Keratinocyte (primary cell): ENCODE data around the gene RDX. TPM values are rescaled to one million over a fixed set of nuclear protein-coding genes. Genes with fewer than 3 reads are reported as not detected.

Experiments used
- DNase-seq: peaks from one replicate; pipeline ENCODE4 v3.0.0-alpha.2; 2011; ENCODE audit warnings: low read depth, missing footprints, low spot score
- FAIRE-seq: peaks from 2 replicates; lab custom pipeline; 2011; peaks lifted over from hg19 to GRCh38; lab: Jason Lieb, UNC
- H2AFZ ChIP-seq: 2 replicates; pipeline ENCODE4 v1.6.0; 2012; ENCODE audit warnings: low read length, control low read depth, inconsistent platforms; ENCODE audit not compliant: control insufficient read depth
- H3K27ac ChIP-seq: 2 replicates; pipeline ENCODE4 v1.5.1; 2011; ENCODE audit warnings: low read length; ENCODE audit not compliant: control insufficient read depth, insufficient read depth
- H3K27me3 ChIP-seq: 3 replicates; pipeline ENCODE4 v1.6.0; 2011; ENCODE audit warnings: low read length; ENCODE audit not compliant: control insufficient read depth, insufficient read depth; ENCODE audit errors: extremely low read depth
- H3K36me3 ChIP-seq, 2 experiments: 2 replicates in 1 of 2; 3 replicates in 1 of 2; pipeline ENCODE4 v1.5.1; 2011; ENCODE audit warnings: low read length in 2 of 2, mild to moderate bottlenecking in 1 of 2; ENCODE audit not compliant: control insufficient read depth in 2 of 2, insufficient read depth in 2 of 2; ENCODE audit errors: extremely low read depth in 1 of 2
- H3K4me1 ChIP-seq: 3 replicates; pipeline ENCODE4 v1.5.1; 2011; ENCODE audit warnings: low read length; ENCODE audit not compliant: control insufficient read depth, insufficient read depth; ENCODE audit errors: extremely low read depth
- H3K4me2 ChIP-seq: 3 replicates; pipeline ENCODE4 v1.6.0; 2011; ENCODE audit warnings: low read depth, low read length; ENCODE audit not compliant: control insufficient read depth, insufficient read depth; ENCODE audit errors: extremely low read depth
- H3K4me3 ChIP-seq, 3 experiments: fragments of 200-600 bp in 1 of 3; sonication (generic) in 1 of 3; 2 replicates in 2 of 3; 3 replicates in 1 of 3; pipeline ENCODE4 v1.5.1; 2011 to 2016; ENCODE audit warnings: low read length in 3 of 3, mild to moderate bottlenecking in 3 of 3, control low read depth in 2 of 3, inconsistent platforms in 1 of 3, low read depth in 1 of 3, mixed read lengths in 1 of 3, mixed run types in 1 of 3, moderate library complexity in 1 of 3; ENCODE audit not compliant: control insufficient read depth in 2 of 3, insufficient read depth in 2 of 3; ENCODE audit errors: extremely low read depth in 1 of 3
- H3K79me2 ChIP-seq: 2 replicates; pipeline ENCODE4 v1.6.0; 2012; ENCODE audit warnings: low read length; ENCODE audit not compliant: control insufficient read depth, insufficient read depth
- H3K9ac ChIP-seq: 3 replicates; pipeline ENCODE4 v1.6.0; 2011; ENCODE audit warnings: low read length; ENCODE audit not compliant: control insufficient read depth, insufficient read depth; ENCODE audit errors: extremely low read depth
- H3K9me1 ChIP-seq: 3 replicates; pipeline ENCODE4 v1.6.0; 2011; ENCODE audit warnings: low read length; ENCODE audit not compliant: control insufficient read depth, insufficient read depth; ENCODE audit errors: extremely low read depth
- H3K9me3 ChIP-seq: 2 replicates; pipeline ENCODE4 v1.5.1; 2012; ENCODE audit warnings: low read depth, low read length; ENCODE audit not compliant: control insufficient read depth
- H4K20me1 ChIP-seq: 3 replicates; pipeline ENCODE4 v1.6.0; 2011; ENCODE audit warnings: low read length; ENCODE audit not compliant: control insufficient read depth, insufficient read depth; ENCODE audit errors: extremely low read depth
- CTCF ChIP-seq, 3 experiments: IDR thresholded peaks in 1 of 3; conservative IDR thresholded peaks in 1 of 3; optimal IDR thresholded peaks in 1 of 3; 2 replicates in 2 of 3; 3 replicates in 1 of 3; pipeline versions ENCODE3 to v1.5.1; 2011; ENCODE audit warnings: low read length in 3 of 3, mild to moderate bottlenecking in 3 of 3, moderate library complexity in 2 of 3, control low read depth in 1 of 3, inconsistent platforms in 1 of 3; ENCODE audit not compliant: insufficient read depth in 2 of 3; ENCODE audit errors: extremely low read depth in 1 of 3
- EZH2 ChIP-seq: IDR thresholded peaks from one replicate; pipeline ENCODE4 v1.6.1; 2012; ENCODE audit warnings: inconsistent platforms, mild to moderate bottlenecking, low read length, moderate library complexity
- dilution Hi-C: fragments of 300-500 bp; cut with MboI; formaldehyde crosslinking; loops from one replicate; pipeline ENCODE4 v1.7.0; 2020; ENCODE audit warnings: low sequenced_read_pairs; ENCODE audit not compliant: extremely low pct_ligation_motif_present
- polyA plus RNA-seq, 5 experiments: library from polyadenylated mRNA; depleted of rRNA in 3 of 5; stranded (reverse) in 3 of 5; stranded (forward) in 1 of 5; unstranded in 1 of 5; fragments of >200 nt; gene quantifications; 1 replicate in 1 of 5; 2 replicates in 3 of 5; 3 replicates in 1 of 5; pipeline versions ENCODE4 v1.2.1 to v1.2.3, GENCODE V29; 2011 to 2012; ENCODE audit warnings: missing spikeins in 2 of 5, low read depth in 1 of 5, low replicate concordance in 1 of 5

Gene RDX
- polyA plus RNA-seq, 1 donor (not counting 4 experiments of a cell fraction or from before 2014, with no cell fraction given): 85.4 TPM

- TF ChIP-seq CTCF (optimal IDR thresholded peaks at IDR 0.05 in 1 of 3, IDR thresholded peaks at IDR 0.05 in 1 of 3, conservative IDR thresholded peaks at IDR 0.05 in 1 of 3; ENCODE audit: extremely low read depth in 1 of 3, insufficient read depth in 2 of 3, low read length in 3 of 3) (no peak), EZH2 (no peak)
- Histone ChIP-seq H3K79me2 (peaks cover 19% of the 10 kb centered on the region), H3K27me3 (no peaks in the 10 kb centered on the region), H2AFZ (no peak overlapping the region), H3K27ac (no peak overlapping the region), H3K4me1 (peaks cover 9% of the 10 kb centered on the region), H3K36me3 (peaks cover 2 to 8% of the 10 kb centered on the region in 2 experiments), H3K9ac (no peak overlapping the region), H3K4me2 (no peak overlapping the region), H3K4me3 (no peak overlapping the region), H3K9me1 (peaks cover 2% of the 10 kb centered on the region), H3K9me3 (no peaks in the 10 kb centered on the region), H4K20me1 (no peaks in the 10 kb centered on the region)
- FAIRE-seq: no peak
- dilution Hi-C loops: no loop called here
- DNase-seq: no peak
Measured at GRCh38 chr11:110153474-110153873, 142.9 kb downstream of the RDX start.

- Histone ChIP-seq H3K4me3 (no peak overlapping the region), H3K4me1 (peaks cover 20% of the 10 kb centered on the region), H3K9me3 (no peaks in the 10 kb centered on the region), H3K9me1 (peaks cover 2% of the 10 kb centered on the region), H4K20me1 (no peaks in the 10 kb centered on the region), H3K9ac (no peak overlapping the region), H3K79me2 (peaks cover 25% of the 10 kb centered on the region), H3K27me3 (no peaks in the 10 kb centered on the region), H3K27ac (no peak overlapping the region), H3K36me3 (peaks cover 0 to 9% of the 10 kb centered on the region in 2 experiments), H3K4me2 (no peak overlapping the region), H2AFZ (no peak overlapping the region)
- dilution Hi-C loops: no loop called here
- FAIRE-seq (no peak), DNase-seq (no peak)
- TF ChIP-seq CTCF (optimal IDR thresholded peaks at IDR 0.05 in 1 of 3, IDR thresholded peaks at IDR 0.05 in 1 of 3, conservative IDR thresholded peaks at IDR 0.05 in 1 of 3; ENCODE audit: extremely low read depth in 1 of 3, insufficient read depth in 2 of 3, low read length in 3 of 3): no peak
Measured at GRCh38 chr11:110152199-110152598, 144.2 kb downstream of the RDX start.
